ENCODE measurements around the gene OR52E6.

The OR52E6 gene

GRCh38 chr11:5841797-5842196, at the start of gene OR52E6:
TSS of gene OR52E6 (minus strand) at chr11:5841897. CDS start at chr11:5841897, 0 bp downstream.
- DNase-seq (ENCODE audit: low spot score) = no peak

GRCh38 chr11:5891216-5891800, 49.6 kb upstream of the OR52E6 start:
- peak; percentile 55 for DNase-seq (ENCODE audit: low spot score)

GRCh38 chr11:5887661-5888060, 46.0 kb upstream of the OR52E6 start:
- DNase-seq (ENCODE audit: low spot score) = no peak

- no peak for DNase-seq (ENCODE audit: low spot score)
Observed at GRCh38 chr11:5887172-5887571, 45.5 kb upstream of the OR52E6 start.

- no peak for DNase-seq (ENCODE audit: low spot score)
Observed at GRCh38 chr11:5881756-5882155, 40.1 kb upstream of the OR52E6 start.

GRCh38 chr11:5880329-5880728, 38.6 kb upstream of the OR52E6 start, which contains the start of gene OR52E4:
TSS of gene OR52E4 (plus strand) at chr11:5880629. CDS start at chr11:5884293, 3,664 bp downstream.
- DNase-seq (ENCODE audit: low spot score) = no peak

GRCh38 chr11:5878564-5878963, 36.9 kb upstream of the OR52E6 start:
- no peak for DNase-seq (ENCODE audit: low spot score)

- DNase-seq (ENCODE audit: low spot score) = no peak
Observed at GRCh38 chr11:5865826-5866225, 24.1 kb upstream of the OR52E6 start.

GRCh38 chr11:5857590-5857989, 15.9 kb upstream of the OR52E6 start, which contains the start of gene OR52E8:
TSS of gene OR52E8 (minus strand) at chr11:5857690. CDS start at chr11:5857690, 0 bp downstream.
- no peak for DNase-seq (ENCODE audit: low spot score)

GRCh38 chr11:5851002-5851401, 9.3 kb upstream of the OR52E6 start:
- DNase-seq (ENCODE audit: low spot score) = no peak

- no peak for DNase-seq (ENCODE audit: low spot score)
Observed at GRCh38 chr11:5847711-5848110, 6.0 kb upstream of the OR52E6 start.

GRCh38 chr11:5846701-5847100, 5.0 kb upstream of the OR52E6 start:
- DNase-seq (ENCODE audit: low spot score) = no peak

- no peak for DNase-seq (ENCODE audit: low spot score)
Observed at GRCh38 chr11:5837695-5838094, 4.0 kb downstream of the OR52E6 start.

GRCh38 chr11:5833446-5833845, 8.3 kb downstream of the OR52E6 start:
- no peak for DNase-seq (ENCODE audit: low spot score)

- DNase-seq (ENCODE audit: low spot score) = no peak
Observed at GRCh38 chr11:5831196-5831829, 10.4 kb downstream of the OR52E6 start.

- DNase-seq (ENCODE audit: low spot score) = no peak
Observed at GRCh38 chr11:5818245-5818886, 23.3 kb downstream of the OR52E6 start.

- DNase-seq (ENCODE audit: low spot score) = no peak
Observed at GRCh38 chr11:5815534-5815933, 26.2 kb downstream of the OR52E6 start.

- DNase-seq (ENCODE audit: low spot score) = no peak
Observed at GRCh38 chr11:5809905-5810795, 31.5 kb downstream of the OR52E6 start.

GRCh38 chr11:5809122-5809519, 32.6 kb downstream of the OR52E6 start:
- no peak for DNase-seq (ENCODE audit: low spot score)

- DNase-seq (ENCODE audit: low spot score) = peak; percentile 66
Observed at GRCh38 chr11:5808500-5809121, 33.1 kb downstream of the OR52E6 start, which contains the start of gene OR52N2. TSS of gene OR52N2 (plus strand) at chr11:5808924. CDS start at chr11:5820336, 11,412 bp downstream.

GRCh38 chr11:5807580-5807979, 34.1 kb downstream of the OR52E6 start:
- no peak for DNase-seq (ENCODE audit: low spot score)

GRCh38 chr11:5803982-5804381, 37.7 kb downstream of the OR52E6 start:
- no peak for DNase-seq (ENCODE audit: low spot score)

Data from RKO (cell line).